BLaER1 treated with 17β-estradiol and CSF1 and Interleukin-3, amounts not matched to agents 10 nM and 100 nM (cell line): Measurements from ENCODE around the gene LRRC46.

Experiments
- H3K27ac ChIP-seq, 11 experiments: shearing (Covaris generic); formaldehyde crosslinking; 2 replicates each; pipeline ENCODE4 v1.8.1; 2022
- H3K27me3 ChIP-seq, 11 experiments: shearing (Covaris generic); formaldehyde crosslinking; 2 replicates each; pipeline ENCODE4 v1.8.1; 2022
- H3K36me3 ChIP-seq, 11 experiments: shearing (Covaris generic); formaldehyde crosslinking; 2 replicates each; pipeline ENCODE4 v1.8.1; 2022
- H3K4me1 ChIP-seq, 10 experiments: shearing (Covaris generic); formaldehyde crosslinking; 2 replicates each; pipeline ENCODE4 v1.8.1; 2022
- H3K4me2 ChIP-seq, 11 experiments: shearing (Covaris generic); formaldehyde crosslinking; 2 replicates each; pipeline ENCODE4 v1.8.1; 2022
- H3K4me3 ChIP-seq, 10 experiments: shearing (Covaris generic); formaldehyde crosslinking; 2 replicates each; pipeline ENCODE4 v1.8.1; 2022
- H3K9ac ChIP-seq, 11 experiments: shearing (Covaris generic); formaldehyde crosslinking; 2 replicates each; pipeline ENCODE4 v1.8.1; 2022
- H3K9me3 ChIP-seq, 11 experiments: shearing (Covaris generic); formaldehyde crosslinking; replicated peaks in 1 of 11; 2 replicates each; pipeline ENCODE4 v1.8.1; 2022
- H4K20me1 ChIP-seq, 11 experiments: shearing (Covaris generic); formaldehyde crosslinking; 2 replicates each; pipeline ENCODE4 v1.8.1; 2022
- Cebpa-rat ChIP-seq, 11 experiments: shearing (Covaris generic); IDR thresholded peaks; 2 replicates each; pipeline ENCODE4 v1.8.1; 2022

The LRRC46 gene

GRCh38 chr17:47860386-47860785, 28.9 kb downstream of the LRRC46 start:
- Histone ChIP-seq H3K27me3 (peaks cover 6 to 37% (median 25%) of the 10 kb centered on the region in 11 experiments), H3K4me1 (peaks cover 0 to 53% (median 12%) of the 10 kb centered on the region in 10 experiments; a peak in 10 of 20 replicates), H3K4me2 (no peak overlapping the region), H3K9ac (no peak overlapping the region), H3K9me3 (no peaks in the 10 kb centered on the region), H3K4me3 (no peak overlapping the region), H3K27ac (no peak overlapping the region), H3K36me3 (no peaks in the 10 kb centered on the region), H4K20me1 (0 out of 22 replicates have a peak, but pooled peaks cover 0 to 3% (median 0%) of the 10 kb centered on the region in 11 experiments)
- no peak for TF ChIP-seq Cebpa-rat (IDR thresholded peaks at IDR 0.05)

GRCh38 chr17:47862621-47863440, 31.4 kb downstream of the LRRC46 start:
- Histone ChIP-seq H3K36me3 (no peaks in the 10 kb centered on the region), H3K27me3 (peaks cover 0 to 13% (median 3%) of the 10 kb centered on the region in 11 experiments; a peak in 7 of 22 replicates), H3K4me3 (no peak overlapping the region), H3K27ac (peak overlapping the region in 5 of 11 experiments; percentile 13 to 71 (median 61); a peak in 7 of 22 replicates), H3K4me2 (peak overlapping the region in 6 of 11 experiments; percentile 9 to 76 (median 61); a peak in 10 of 22 replicates), H3K4me1 (peaks cover 0 to 30% (median 8%) of the 10 kb centered on the region in 10 experiments; a peak in 10 of 20 replicates), H3K9me3 (no peaks in the 10 kb centered on the region), H4K20me1 (no peaks in the 10 kb centered on the region; a peak in 1 of 22 replicates), H3K9ac (no peak overlapping the region; a peak in 1 of 22 replicates)
- no peak for TF ChIP-seq Cebpa-rat (IDR thresholded peaks at IDR 0.05)

- Histone ChIP-seq H3K4me2 (peak overlapping the region in 1 of 11 experiments; percentile 10; a peak in 1 of 22 replicates), H3K27me3 (peaks cover 0 to under 1% (median 0%) of the 10 kb centered on the region in 11 experiments; a peak in 3 of 22 replicates), H4K20me1 (no peaks in the 10 kb centered on the region; a peak in 1 of 22 replicates), H3K36me3 (no peaks in the 10 kb centered on the region), H3K9me3 (no peaks in the 10 kb centered on the region), H3K4me3 (no peak overlapping the region), H3K27ac (no peak overlapping the region), H3K9ac (no peak overlapping the region), H3K4me1 (peaks cover 0 to 24% (median 6%) of the 10 kb centered on the region in 10 experiments; a peak in 10 of 20 replicates)
- no peak for TF ChIP-seq Cebpa-rat (IDR thresholded peaks at IDR 0.05)
Measured at GRCh38 chr17:47864791-47865216, 33.3 kb downstream of the LRRC46 start.

GRCh38 chr17:47866941-47867340, 35.5 kb downstream of the LRRC46 start:
- H3K4me3 ChIP-seq = no peak overlapping the region
- no peak for TF ChIP-seq Cebpa-rat (IDR thresholded peaks at IDR 0.05)
- H4K20me1 ChIP-seq = no peaks in the 10 kb centered on the region; a peak in 1 of 22 replicates
- no peaks in the 10 kb centered on the region for H3K36me3 ChIP-seq
- H3K9ac ChIP-seq = no peak overlapping the region
- H3K27me3 ChIP-seq = peaks cover 0 to 6% (median 0%) of the 10 kb centered on the region in 11 experiments; a peak in 6 of 22 replicates
- peaks cover 0 to 27% (median 6%) of the 10 kb centered on the region in 10 experiments; a peak in 10 of 20 replicates for H3K4me1 ChIP-seq
- H3K9me3 ChIP-seq = no peaks in the 10 kb centered on the region
- no peak overlapping the region for H3K4me2 ChIP-seq
- H3K27ac ChIP-seq = no peak overlapping the region

GRCh38 chr17:47867813-47868533, 36.5 kb downstream of the LRRC46 start:
- H3K4me1 ChIP-seq = peaks cover 0 to 21% (median 3%) of the 10 kb centered on the region in 10 experiments; a peak in 10 of 20 replicates
- peaks cover 0 to 16% (median 4%) of the 10 kb centered on the region in 11 experiments; a peak in 9 of 22 replicates for H3K27me3 ChIP-seq
- no peak for TF ChIP-seq Cebpa-rat (IDR thresholded peaks at IDR 0.05)
- H3K4me2 ChIP-seq = no peak overlapping the region
- no peaks in the 10 kb centered on the region; a peak in 2 of 22 replicates for H4K20me1 ChIP-seq
- H3K9ac ChIP-seq = no peak overlapping the region
- H3K4me3 ChIP-seq = no peak overlapping the region
- H3K36me3 ChIP-seq = no peaks in the 10 kb centered on the region
- no peak overlapping the region for H3K27ac ChIP-seq
- H3K9me3 ChIP-seq = no peaks in the 10 kb centered on the region

GRCh38 chr17:47869114-47869513, 37.6 kb downstream of the LRRC46 start:
- TF ChIP-seq Cebpa-rat (IDR thresholded peaks at IDR 0.05) = no peak
- Histone ChIP-seq H3K9me3 (no peaks in the 10 kb centered on the region), H4K20me1 (no peaks in the 10 kb centered on the region; a peak in 2 of 22 replicates), H3K27me3 (peaks cover 0 to 18% (median 4%) of the 10 kb centered on the region in 11 experiments; a peak in 10 of 22 replicates), H3K4me2 (no peak overlapping the region), H3K4me1 (peaks cover 0 to 21% (median 5%) of the 10 kb centered on the region in 10 experiments; a peak in 11 of 20 replicates), H3K27ac (no peak overlapping the region), H3K9ac (no peak overlapping the region), H3K36me3 (no peaks in the 10 kb centered on the region), H3K4me3 (no peak overlapping the region)

DNA sequence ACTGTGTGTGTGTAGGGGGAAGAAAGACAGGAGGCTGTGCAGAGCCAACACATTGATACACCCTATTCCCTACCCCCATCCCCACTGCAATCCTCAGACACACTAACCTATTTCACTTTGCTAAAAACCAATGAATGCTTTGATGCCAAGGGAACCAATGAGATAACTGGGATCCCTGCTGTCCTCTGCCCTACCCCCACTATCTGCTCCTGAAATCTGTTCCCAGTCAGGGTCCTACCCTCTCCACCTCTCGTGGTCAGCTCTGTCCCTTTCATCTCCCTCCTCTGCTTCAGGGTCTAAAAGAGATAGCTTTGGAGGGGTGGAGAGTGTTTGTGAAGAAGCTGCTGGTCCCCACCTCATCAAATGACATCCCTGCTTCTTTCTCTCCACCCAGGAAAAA, 38.6 kb downstream of the LRRC46 start:
- no peak for TF ChIP-seq Cebpa-rat (IDR thresholded peaks at IDR 0.05)
- Histone ChIP-seq H3K27me3 (peaks cover 0 to 18% (median 4%) of the 10 kb centered on the region in 11 experiments; a peak in 10 of 22 replicates), H3K4me1 (peaks cover 0 to 23% (median 6%) of the 10 kb centered on the region in 10 experiments; a peak in 11 of 20 replicates), H3K9ac (no peak overlapping the region), H4K20me1 (no peaks in the 10 kb centered on the region; a peak in 3 of 22 replicates), H3K27ac (no peak overlapping the region), H3K9me3 (no peaks in the 10 kb centered on the region), H3K4me2 (no peak overlapping the region), H3K36me3 (no peaks in the 10 kb centered on the region), H3K4me3 (no peak overlapping the region)

DNA sequence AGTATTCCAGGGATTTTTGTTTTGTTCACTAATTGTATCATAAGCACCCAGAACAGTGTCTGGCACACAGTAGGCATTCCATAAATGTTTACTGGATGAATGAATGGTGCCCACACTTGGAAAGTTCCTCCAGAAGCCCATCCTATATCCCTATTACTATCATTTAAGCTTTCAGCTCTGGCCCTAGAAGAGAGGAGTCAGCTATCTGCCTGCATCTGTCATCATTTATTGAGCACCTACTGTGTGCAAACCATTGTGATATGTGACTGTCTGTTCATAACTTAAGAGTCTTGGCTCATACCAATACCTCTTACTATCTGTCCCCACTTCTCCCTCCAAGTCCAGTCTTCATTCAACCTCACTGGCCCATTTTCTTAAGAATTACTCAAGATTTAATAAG, 39.6 kb downstream of the LRRC46 start:
- H4K20me1 ChIP-seq = no peaks in the 10 kb centered on the region; a peak in 3 of 22 replicates
- H3K4me1 ChIP-seq = peaks cover 0 to 25% (median 6%) of the 10 kb centered on the region in 10 experiments; a peak in 11 of 20 replicates
- TF ChIP-seq Cebpa-rat (IDR thresholded peaks at IDR 0.05) = no peak
- no peak overlapping the region for H3K9ac ChIP-seq
- no peak overlapping the region for H3K27ac ChIP-seq
- H3K27me3 ChIP-seq = peaks cover 0 to 18% (median 4%) of the 10 kb centered on the region in 11 experiments; a peak in 10 of 22 replicates
- H3K4me3 ChIP-seq = no peak overlapping the region
- no peaks in the 10 kb centered on the region for H3K9me3 ChIP-seq
- no peak overlapping the region for H3K4me2 ChIP-seq
- H3K36me3 ChIP-seq = no peaks in the 10 kb centered on the region
